HG03139 (cell line): ENCODE measurements around the gene PITPNC1.
"Not testable (repeated sequence)": the region's sequence is repeated elsewhere in the genome, so short reads cannot be mapped to it uniquely, and the experiment has no call there.

ENCODE experiments used
- ATAC-seq: cut with Tn5 transposase; IDR thresholded peaks from one replicate; pipeline ENCODE4 v1.9.1; 2021; ENCODE audit not compliant: unreplicated experiment

The PITPNC1 gene

DNA sequence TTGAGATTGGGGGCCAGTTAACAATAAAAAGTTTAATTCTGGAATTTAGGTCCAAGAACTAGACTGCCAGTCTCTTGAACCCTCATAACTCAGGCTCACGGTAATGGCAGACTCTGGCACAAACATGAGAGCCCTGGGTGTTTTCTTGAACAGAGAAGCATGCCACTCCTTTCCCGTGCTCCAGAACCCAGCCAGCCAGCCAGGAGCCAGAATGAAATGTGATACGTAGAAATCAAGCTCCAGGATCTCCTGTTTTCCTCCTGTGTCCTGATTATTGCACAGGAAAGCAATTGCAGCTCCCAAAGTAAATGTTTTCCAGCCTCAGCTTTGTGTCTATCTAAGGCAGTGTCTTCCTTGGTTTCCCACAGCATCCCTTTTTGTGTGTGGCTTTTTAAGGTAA is 294.4 kb downstream of the PITPNC1 start:
- ATAC-seq = no peak

GRCh38 chr17:67672592-67673335 is 295.7 kb downstream of the PITPNC1 start:
- ATAC-seq = no peak

DNA sequence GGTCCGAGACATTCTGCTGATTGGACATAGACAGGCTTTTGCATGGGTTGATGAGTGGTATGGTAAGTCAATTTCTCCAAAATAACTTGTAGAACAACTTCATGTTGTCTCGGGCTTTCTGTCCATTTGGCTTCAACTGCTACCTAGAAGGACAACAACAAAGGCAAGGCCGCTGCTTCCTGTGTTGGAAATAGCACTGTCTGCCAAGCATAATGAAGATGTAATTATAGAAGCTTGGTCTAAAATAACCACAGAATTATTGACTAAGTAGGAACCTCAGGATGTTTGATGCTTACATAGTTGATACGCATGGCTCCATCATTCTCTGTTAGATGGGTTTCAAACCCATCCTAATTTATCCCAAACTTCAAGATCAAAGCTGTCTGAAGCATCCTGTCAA is 298.4 kb downstream of the PITPNC1 start:
- ATAC-seq = no peak

- no peak for ATAC-seq
Observed at GRCh38 chr17:67676305-67676704, 299.2 kb downstream of the PITPNC1 start.

DNA sequence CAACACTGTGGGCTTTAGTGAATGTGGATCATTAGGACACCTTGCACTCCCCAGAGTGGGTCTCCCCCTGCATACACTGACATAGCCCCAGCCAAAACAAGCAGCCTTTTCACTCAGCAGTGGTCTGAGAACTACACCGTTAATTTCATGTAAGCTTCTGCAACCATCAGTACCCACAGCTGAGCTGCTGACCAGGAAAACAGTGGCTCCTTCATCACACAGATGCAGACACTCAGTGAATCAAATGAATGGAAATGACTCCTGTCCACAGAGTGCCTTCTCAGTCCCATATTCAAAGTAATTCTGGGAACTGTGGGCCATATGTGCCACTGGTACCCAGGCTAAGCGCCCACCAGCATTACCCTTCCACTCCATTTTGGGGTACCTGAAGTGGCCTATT is 301.3 kb downstream of the PITPNC1 start:
- ATAC-seq = no peak

GRCh38 chr17:67679225-67679624 is 302.1 kb downstream of the PITPNC1 start:
- no peak for ATAC-seq

- ATAC-seq = no peak
Observed at GRCh38 chr17:67679721-67680120, 302.6 kb downstream of the PITPNC1 start.

DNA sequence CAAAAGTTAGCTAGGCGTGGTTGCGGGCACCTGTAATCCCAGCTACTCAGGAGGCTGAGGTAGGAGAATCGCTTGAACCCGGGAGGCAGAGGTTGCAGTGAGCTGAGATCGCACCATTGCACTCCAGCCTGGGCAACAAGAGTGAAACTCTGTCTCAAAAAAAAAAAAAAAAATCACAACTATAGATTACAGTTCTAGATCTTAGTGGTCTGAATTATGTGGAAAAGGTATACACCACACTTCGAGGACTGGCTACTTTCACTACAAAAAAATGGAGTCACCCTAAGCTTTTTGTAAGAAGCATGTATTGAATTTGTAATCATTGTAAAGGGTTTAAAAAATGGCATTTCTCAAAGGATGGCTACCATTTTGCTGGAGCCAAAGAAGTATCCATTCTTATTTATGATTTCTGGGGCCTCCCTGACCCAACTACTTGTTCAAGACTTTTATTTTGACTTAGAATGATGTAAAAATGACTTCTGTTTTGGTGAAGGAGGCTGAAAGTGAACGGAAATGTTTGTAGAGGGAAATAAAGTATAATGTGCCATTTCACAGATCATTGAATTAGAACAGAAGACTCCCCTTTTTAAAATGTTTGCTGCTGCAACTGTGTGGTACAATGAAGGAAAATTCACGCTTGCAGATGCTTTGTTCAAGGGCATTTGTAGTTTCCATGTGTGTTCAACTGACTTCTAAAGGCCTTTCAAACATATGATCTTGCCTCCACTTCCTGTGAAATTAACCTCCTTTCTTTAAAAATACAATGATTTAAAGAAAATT is 303.6 kb downstream of the PITPNC1 start:
- ATAC-seq = no peak

- ATAC-seq = no peak
Observed at GRCh38 chr17:67682196-67682595, 305.1 kb downstream of the PITPNC1 start.

DNA sequence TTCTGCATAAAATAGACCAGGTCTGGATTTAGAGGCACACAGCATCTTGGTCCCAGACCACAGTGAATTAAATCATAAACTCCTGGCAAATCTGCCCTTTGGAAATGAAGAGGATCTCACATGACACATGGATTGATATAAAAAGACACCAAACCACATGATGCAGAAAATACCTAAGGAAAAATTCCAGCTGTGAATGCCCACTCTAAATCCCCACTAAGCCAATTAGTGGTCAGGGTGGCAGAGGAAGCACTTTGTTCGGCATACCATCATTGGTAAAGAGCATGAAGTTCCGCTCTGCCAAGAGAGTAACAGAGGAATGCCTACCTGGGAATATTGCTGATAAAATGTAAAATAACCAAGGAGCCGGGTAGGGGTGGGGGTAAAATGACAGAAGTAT is 308.3 kb downstream of the PITPNC1 start:
- ATAC-seq = no peak

GRCh38 chr17:67686241-67686640 is 309.2 kb downstream of the PITPNC1 start:
- ATAC-seq = no peak

DNA sequence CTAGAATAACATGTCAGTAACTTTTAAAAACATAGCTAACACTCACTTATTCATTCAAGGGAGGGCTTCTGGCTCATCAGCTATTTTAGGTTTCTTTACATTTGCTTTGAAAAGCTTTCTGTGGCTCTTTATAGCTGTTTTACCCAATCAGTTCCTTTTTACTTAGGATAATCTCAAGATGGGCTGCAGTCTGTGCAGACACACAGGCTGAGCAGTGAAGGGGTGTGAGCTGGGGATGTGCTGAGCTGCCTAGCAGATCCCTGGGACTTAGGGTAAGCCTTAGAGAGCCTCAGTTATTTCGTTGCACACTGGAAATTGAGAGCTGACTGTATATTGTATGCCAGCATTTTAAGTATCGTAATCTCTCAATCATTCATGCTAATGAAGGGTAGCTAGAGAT is 310.4 kb downstream of the PITPNC1 start:
- ATAC-seq = no peak

- no peak for ATAC-seq
Observed at GRCh38 chr17:67689534-67690177, 312.6 kb downstream of the PITPNC1 start.

DNA sequence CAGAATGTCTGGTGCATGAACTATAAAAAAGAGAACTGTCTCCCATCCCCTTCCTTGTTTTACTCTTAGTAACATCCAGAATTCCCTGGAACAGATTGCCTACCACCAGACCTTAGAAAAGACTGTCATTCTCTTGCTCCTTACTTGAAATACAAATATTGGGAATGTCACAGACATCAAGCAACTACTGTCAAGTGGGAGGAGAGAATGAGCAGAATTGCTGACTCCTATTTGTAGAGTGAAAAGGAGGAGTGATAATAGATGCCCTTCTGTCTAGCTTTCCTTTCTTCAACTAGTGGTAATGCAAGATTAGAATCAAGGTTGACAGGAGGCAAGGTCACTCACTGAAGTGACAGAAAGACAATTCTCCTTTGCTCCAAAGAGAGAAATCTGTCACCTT is 316.7 kb downstream of the PITPNC1 start:
- no peak for ATAC-seq

DNA sequence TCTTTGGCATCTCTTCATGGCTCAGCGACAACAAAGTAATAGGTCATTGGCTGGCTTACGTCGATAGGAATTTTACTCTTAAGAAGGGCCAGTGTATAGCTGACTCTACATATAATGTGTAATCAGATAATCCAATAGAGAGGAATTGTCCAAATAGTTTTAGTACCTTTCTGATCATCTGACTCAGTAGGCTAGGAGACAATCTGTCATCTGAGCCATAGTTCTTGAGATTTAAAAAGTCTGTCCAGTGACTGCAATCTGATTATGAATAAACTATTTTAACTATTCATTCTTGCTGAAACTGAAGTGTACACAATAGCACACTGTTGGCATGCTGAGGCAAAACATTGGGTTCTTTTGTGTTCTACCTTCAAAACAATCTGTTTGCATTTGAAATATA is 319.3 kb downstream of the PITPNC1 start:
- ATAC-seq = no peak

DNA sequence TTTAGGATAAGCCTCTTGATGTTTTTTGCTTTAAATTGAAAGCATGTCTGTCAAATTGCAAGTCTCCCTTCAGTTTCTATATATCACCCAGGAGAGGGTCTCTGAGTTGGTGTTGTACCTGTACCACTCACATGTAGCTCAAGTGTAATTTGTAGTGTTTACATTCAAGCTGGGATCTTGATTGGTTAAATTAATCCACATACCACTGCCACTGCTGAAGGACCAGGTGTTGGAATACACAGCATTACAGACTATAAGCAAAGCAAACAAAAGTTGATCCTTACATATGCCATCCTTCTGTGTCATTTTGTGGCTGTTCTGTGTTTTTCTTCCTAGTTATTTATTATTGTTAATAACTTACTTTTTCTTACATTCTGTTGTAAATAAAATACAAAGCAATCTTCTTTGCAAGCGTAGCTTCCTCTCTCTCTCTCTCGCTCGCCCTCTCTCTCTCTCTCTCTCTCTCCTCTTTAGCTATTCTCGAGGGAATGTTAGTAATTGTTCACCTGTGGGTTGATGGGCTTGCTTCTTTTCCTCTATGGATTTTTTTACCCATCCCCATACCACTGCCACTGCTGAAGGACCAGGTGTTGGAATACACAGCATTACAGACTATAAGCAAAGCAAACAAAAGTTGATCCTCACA is 319.9 kb downstream of the PITPNC1 start:
- ATAC-seq = no peak

GRCh38 chr17:67700037-67700724 is 323.1 kb downstream of the PITPNC1 start:
- no peak for ATAC-seq

DNA sequence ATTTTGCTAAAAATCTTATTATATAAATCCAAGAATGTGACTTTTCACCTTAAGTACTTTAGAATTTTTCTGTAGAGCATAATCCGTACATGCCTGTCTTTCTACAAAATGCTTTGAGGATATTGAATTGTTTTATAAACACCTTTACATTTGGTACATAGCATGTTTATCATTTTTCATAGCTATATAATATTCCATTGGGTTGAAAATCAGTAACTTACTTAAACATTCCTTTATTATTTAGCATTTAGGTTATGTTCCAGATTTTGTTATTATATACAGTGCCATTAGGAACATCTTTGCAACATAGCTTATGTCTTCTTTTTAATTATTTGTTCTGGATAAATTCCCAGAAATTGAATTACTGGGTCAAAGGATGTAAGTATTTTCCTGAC is 323.6 kb downstream of the PITPNC1 start:
- no peak for ATAC-seq

GRCh38 chr17:67702861-67703260 is 325.8 kb downstream of the PITPNC1 start:
- ATAC-seq = not testable (repeated sequence)

GRCh38 chr17:67707442-67707841 is 330.4 kb downstream of the PITPNC1 start:
- no peak for ATAC-seq

- no peak for ATAC-seq
Observed at GRCh38 chr17:67708378-67708777, 331.3 kb downstream of the PITPNC1 start.
